Measurements from ENCODE around the gene AVPR2. TPM values are rescaled to one million over a fixed set of nuclear protein-coding genes. Genes with fewer than 3 reads are reported as not detected.
A peak's percentile ranks its signal among the peaks of the same experiment; 100 is the strongest.

The AVPR2 gene
- polyA plus RNA-seq, 1 donor from 2014 or later = not detected

DNA sequence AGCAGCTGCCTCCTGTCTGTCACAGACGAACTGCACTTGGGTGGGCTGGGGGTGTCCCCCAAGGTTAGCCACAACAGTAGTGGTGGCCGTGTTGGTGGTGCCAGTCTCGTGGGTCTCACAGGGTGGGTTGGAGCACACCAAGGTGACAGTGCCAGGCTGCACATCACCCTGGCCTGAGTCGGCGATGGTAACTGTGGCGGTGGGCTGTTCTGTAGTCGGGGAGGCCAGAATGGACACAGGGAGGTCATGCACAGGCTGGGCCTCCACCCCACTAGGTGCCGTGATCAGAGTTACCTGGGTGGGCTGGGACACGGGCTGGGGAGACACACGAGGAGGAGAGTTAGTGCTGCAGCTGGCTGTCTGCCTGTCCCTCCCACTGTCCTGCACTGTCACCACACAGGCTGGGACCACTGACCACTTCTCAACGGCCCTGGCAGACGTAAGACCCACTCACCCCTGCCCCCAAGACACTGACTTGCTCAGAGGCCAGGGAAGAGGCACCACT lies 50.8 kb downstream of the AVPR2 start:
- no peaks in the 10 kb centered on the region for H3F3A ChIP-seq (ENCODE audit: insufficient read depth, low read length, poor library complexity, severe bottlenecking)
- no peak overlapping the region for H3K4me2 ChIP-seq (ENCODE audit: low read length)
- no peaks in the 10 kb centered on the region for H3K36me3 ChIP-seq (ENCODE audit: insufficient read depth, low read length)
- TF ChIP-seq RAD21 (conservative IDR thresholded peaks at IDR 0.05) (no peak), MXI1 (conservative IDR thresholded peaks at IDR 0.05; ENCODE audit: poor library complexity, severe bottlenecking) (no peak), SMC3 (conservative IDR thresholded peaks at IDR 0.05; ENCODE audit: poor library complexity) (no peak), POLR2AphosphoS5 (IDR thresholded peaks at IDR 0.05) (no peak), EP300 (conservative IDR thresholded peaks at IDR 0.05; ENCODE audit: poor library complexity, severe bottlenecking) (no peak), EZH2 (IDR thresholded peaks at IDR 0.05; ENCODE audit: borderline replicate concordance, insufficient read depth, low read length, poor library complexity, severe bottlenecking) (no peak), TAF1 (IDR thresholded peaks at IDR 0.05; ENCODE audit: low read depth) (no peak)
- TF ChIP-seq, protein P1, sequence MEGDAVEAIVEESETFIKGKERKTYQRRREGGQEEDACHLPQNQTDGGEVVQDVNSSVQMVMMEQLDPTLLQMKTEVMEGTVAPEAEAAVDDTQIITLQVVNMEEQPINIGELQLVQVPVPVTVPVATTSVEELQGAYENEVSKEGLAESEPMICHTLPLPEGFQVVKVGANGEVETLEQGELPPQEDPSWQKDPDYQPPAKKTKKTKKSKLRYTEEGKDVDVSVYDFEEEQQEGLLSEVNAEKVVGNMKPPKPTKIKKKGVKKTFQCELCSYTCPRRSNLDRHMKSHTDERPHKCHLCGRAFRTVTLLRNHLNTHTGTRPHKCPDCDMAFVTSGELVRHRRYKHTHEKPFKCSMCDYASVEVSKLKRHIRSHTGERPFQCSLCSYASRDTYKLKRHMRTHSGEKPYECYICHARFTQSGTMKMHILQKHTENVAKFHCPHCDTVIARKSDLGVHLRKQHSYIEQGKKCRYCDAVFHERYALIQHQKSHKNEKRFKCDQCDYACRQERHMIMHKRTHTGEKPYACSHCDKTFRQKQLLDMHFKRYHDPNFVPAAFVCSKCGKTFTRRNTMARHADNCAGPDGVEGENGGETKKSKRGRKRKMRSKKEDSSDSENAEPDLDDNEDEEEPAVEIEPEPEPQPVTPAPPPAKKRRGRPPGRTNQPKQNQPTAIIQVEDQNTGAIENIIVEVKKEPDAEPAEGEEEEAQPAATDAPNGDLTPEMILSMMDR (IDR thresholded peaks at IDR 0.05; ENCODE audit: poor library complexity, severe bottlenecking) = no peak
- TF ChIP-seq, protein P2, sequence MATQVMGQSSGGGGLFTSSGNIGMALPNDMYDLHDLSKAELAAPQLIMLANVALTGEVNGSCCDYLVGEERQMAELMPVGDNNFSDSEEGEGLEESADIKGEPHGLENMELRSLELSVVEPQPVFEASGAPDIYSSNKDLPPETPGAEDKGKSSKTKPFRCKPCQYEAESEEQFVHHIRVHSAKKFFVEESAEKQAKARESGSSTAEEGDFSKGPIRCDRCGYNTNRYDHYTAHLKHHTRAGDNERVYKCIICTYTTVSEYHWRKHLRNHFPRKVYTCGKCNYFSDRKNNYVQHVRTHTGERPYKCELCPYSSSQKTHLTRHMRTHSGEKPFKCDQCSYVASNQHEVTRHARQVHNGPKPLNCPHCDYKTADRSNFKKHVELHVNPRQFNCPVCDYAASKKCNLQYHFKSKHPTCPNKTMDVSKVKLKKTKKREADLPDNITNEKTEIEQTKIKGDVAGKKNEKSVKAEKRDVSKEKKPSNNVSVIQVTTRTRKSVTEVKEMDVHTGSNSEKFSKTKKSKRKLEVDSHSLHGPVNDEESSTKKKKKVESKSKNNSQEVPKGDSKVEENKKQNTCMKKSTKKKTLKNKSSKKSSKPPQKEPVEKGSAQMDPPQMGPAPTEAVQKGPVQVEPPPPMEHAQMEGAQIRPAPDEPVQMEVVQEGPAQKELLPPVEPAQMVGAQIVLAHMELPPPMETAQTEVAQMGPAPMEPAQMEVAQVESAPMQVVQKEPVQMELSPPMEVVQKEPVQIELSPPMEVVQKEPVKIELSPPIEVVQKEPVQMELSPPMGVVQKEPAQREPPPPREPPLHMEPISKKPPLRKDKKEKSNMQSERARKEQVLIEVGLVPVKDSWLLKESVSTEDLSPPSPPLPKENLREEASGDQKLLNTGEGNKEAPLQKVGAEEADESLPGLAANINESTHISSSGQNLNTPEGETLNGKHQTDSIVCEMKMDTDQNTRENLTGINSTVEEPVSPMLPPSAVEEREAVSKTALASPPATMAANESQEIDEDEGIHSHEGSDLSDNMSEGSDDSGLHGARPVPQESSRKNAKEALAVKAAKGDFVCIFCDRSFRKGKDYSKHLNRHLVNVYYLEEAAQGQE (IDR thresholded peaks at IDR 0.05; ENCODE audit: borderline replicate concordance) = no peak
- H3K27ac ChIP-seq (ENCODE audit: low read length) = no peak overlapping the region
- H3K79me2 ChIP-seq (replicated peaks; ENCODE audit: insufficient read depth, low read length) = no peaks in the 10 kb centered on the region
- no peak overlapping the region for H3K4me3 ChIP-seq (ENCODE audit: low read length)
- no peaks in the 10 kb centered on the region for H3K9me2 ChIP-seq (ENCODE audit: insufficient read depth, low read length)
- no peaks in the 10 kb centered on the region for H3K9me3 ChIP-seq (ENCODE audit: low read length)
- no peak overlapping the region for H2AFZ ChIP-seq (ENCODE audit: low read depth, low read length)
- H3K9ac ChIP-seq (ENCODE audit: low read length) = no peak overlapping the region
- H4K20me1 ChIP-seq (ENCODE audit: insufficient read depth) = no peaks in the 10 kb centered on the region
- no peaks in the 10 kb centered on the region for H3K27me3 ChIP-seq (ENCODE audit: insufficient read depth, low read depth, low read length)

DNA sequence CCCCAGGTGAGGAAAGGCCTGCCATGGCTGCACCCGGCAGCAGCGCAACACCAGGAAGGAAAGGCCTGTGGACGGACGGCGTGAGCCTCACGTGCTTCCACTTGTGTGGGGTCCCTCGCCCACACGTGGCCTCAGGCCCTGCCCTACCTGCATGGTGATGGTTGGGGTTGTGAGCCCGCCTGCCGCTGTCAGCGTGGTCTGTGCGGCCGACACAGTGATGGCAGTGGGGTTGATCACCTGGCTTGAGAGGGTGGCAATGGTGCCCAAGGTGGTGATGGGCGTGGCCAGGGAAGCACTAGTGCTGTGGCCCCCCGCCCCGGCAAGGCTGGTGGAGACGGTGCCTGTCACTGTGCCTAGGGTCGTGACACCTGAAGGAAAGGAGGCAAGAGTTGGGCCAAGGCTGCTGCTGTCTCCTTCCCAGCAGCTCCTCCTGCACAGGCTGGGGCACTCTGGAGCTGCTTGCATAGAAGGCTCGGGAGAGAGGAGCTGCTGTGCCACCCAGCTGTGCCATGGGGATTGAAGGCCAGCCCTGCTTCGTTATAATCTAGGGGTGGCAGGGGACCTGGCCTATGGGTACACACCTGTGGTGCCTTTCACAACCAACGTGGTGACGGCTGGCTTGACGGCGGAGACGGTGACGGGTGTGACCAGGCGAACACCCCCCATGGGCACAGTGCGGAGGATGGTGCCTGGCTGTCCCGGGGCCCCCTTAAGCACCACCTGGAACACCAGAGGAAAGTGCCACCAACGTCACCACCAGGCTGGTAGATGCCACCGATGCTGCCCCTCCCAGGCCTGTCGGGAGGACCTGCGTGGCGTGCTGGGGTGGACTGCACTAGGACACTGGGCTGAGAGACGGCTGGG lies 51.8 kb downstream of the AVPR2 start:
- no peaks in the 10 kb centered on the region for H3K9me2 ChIP-seq (ENCODE audit: insufficient read depth, low read length)
- no peak overlapping the region for H2AFZ ChIP-seq (ENCODE audit: low read depth, low read length)
- no peaks in the 10 kb centered on the region for H4K20me1 ChIP-seq (ENCODE audit: insufficient read depth)
- H3K4me3 ChIP-seq (ENCODE audit: low read length) = no peak overlapping the region
- no peaks in the 10 kb centered on the region for H3K79me2 ChIP-seq (replicated peaks; ENCODE audit: insufficient read depth, low read length)
- H3K9ac ChIP-seq (ENCODE audit: low read length) = no peak overlapping the region
- H3F3A ChIP-seq (ENCODE audit: insufficient read depth, low read length, poor library complexity, severe bottlenecking) = no peaks in the 10 kb centered on the region
- TF ChIP-seq SMC3 (conservative IDR thresholded peaks at IDR 0.05; ENCODE audit: poor library complexity) (no peak), POLR2AphosphoS5 (IDR thresholded peaks at IDR 0.05) (peak; percentile 20)
- no peaks in the 10 kb centered on the region for H3K9me3 ChIP-seq (ENCODE audit: low read length)
- H3K27ac ChIP-seq (ENCODE audit: low read length) = no peak overlapping the region
- H3K36me3 ChIP-seq (ENCODE audit: insufficient read depth, low read length) = no peaks in the 10 kb centered on the region
- no peaks in the 10 kb centered on the region for H3K27me3 ChIP-seq (ENCODE audit: insufficient read depth, low read depth, low read length)
- H3K4me2 ChIP-seq (ENCODE audit: low read length) = no peak overlapping the region

Other genes with a start within 250 kb of the AVPR2 start
- gene PNCK, start 230.9 kb upstream of the AVPR2 start, polyA plus RNA-seq = 9.5 and 15.0 TPM in 2 replicates
- 36.4 and 62.4 TPM in 2 replicates for gene SLC6A8, start 216.7 kb upstream of the AVPR2 start, polyA plus RNA-seq
- gene BCAP31, start 180.3 kb upstream of the AVPR2 start, polyA plus RNA-seq = 154 and 182 TPM in 2 replicates
- 3.2 and 3.6 TPM in 2 replicates for gene ABCD1, start 179.8 kb upstream of the AVPR2 start, polyA plus RNA-seq
- gene PLXNB3, start 140.4 kb upstream of the AVPR2 start, polyA plus RNA-seq = 0.48 and 0.76 TPM in 2 replicates
- gene SRPK3, start 123.6 kb upstream of the AVPR2 start, polyA plus RNA-seq = not detected in 2 replicates
- 64.7 and 72.7 TPM in 2 replicates for gene IDH3G, start 110.3 kb upstream of the AVPR2 start, polyA plus RNA-seq
- 186 and 192 TPM in 2 replicates for gene SSR4, start 110.0 kb upstream of the AVPR2 start, polyA plus RNA-seq
- 343 and 389 TPM in 2 replicates for gene PDZD4, start 74.1 kb upstream of the AVPR2 start, polyA plus RNA-seq
- gene L1CAM, start 18.5 kb upstream of the AVPR2 start, polyA plus RNA-seq = 88.0 and 119 TPM in 2 replicates
- gene ARHGAP4, start 21.6 kb downstream of the AVPR2 start, polyA plus RNA-seq = 11.2 and 12.1 TPM in 2 replicates
- 117 and 159 TPM in 2 replicates for gene NAA10, start 30.4 kb downstream of the AVPR2 start, polyA plus RNA-seq
- gene RENBP, start 40.0 kb downstream of the AVPR2 start, polyA plus RNA-seq = 0.89 and 2.5 TPM in 2 replicates
- 7.3 and 10.3 TPM in 2 replicates for gene HCFC1, start 67.1 kb downstream of the AVPR2 start, polyA plus RNA-seq
- 5.2 and 6.3 TPM in 2 replicates for gene TMEM187, start 68.1 kb downstream of the AVPR2 start, polyA plus RNA-seq
- 1.4 and 6.8 TPM in 2 replicates for gene IRAK1, start 115.2 kb downstream of the AVPR2 start, polyA plus RNA-seq
- gene MECP2, start 193.0 kb downstream of the AVPR2 start, polyA plus RNA-seq = 14.5 and 36.1 TPM in 2 replicates
- gene OPN1LW, start 239.6 kb downstream of the AVPR2 start, polyA plus RNA-seq = not detected in 2 replicates

Data from neural cell (in vitro differentiated cells).